ENCODE data around the gene DCAF8L1. TPM values are rescaled to one million over a fixed set of nuclear protein-coding genes. Genes with fewer than 3 reads are reported as not detected.
"Not testable (repeated sequence)": the region's sequence is repeated elsewhere in the genome, so short reads cannot be mapped to it uniquely, and the experiment has no call there.

The DCAF8L1 gene
- not detected in 2 replicates for total RNA-seq

GRCh38 chrX:27981349-27981748 lies at the start of gene DCAF8L1:
TSS of gene DCAF8L1 (minus strand) at chrX:27981449. CDS start at chrX:27981334, 115 bp downstream.
- DNase-seq (ENCODE audit: low read depth in 2 of 2) = no peak

- no peak for DNase-seq (ENCODE audit: low read depth in 2 of 2)
Measured at GRCh38 chrX:28022371-28022770, 41.1 kb upstream of the DCAF8L1 start.

- DNase-seq (ENCODE audit: low read depth in 2 of 2) = no peak
Measured at GRCh38 chrX:28016823-28017222, 35.6 kb upstream of the DCAF8L1 start.

- no peak for DNase-seq (ENCODE audit: low read depth in 2 of 2)
Measured at GRCh38 chrX:28015993-28016392, 34.7 kb upstream of the DCAF8L1 start.

- no peak for DNase-seq (ENCODE audit: low read depth in 2 of 2)
Measured at GRCh38 chrX:28010875-28011274, 29.6 kb upstream of the DCAF8L1 start.

GRCh38 chrX:27998666-27999065 lies 17.4 kb upstream of the DCAF8L1 start:
- no peak for DNase-seq (ENCODE audit: low read depth in 2 of 2)

- no peak for DNase-seq (ENCODE audit: low read depth in 2 of 2)
Measured at GRCh38 chrX:27997622-27998021, 16.4 kb upstream of the DCAF8L1 start.

- no peak for DNase-seq (ENCODE audit: low read depth in 2 of 2)
Measured at GRCh38 chrX:27996132-27996531, 14.9 kb upstream of the DCAF8L1 start.

GRCh38 chrX:27995611-27996010 lies 14.4 kb upstream of the DCAF8L1 start:
- no peak for DNase-seq (ENCODE audit: low read depth in 2 of 2)

GRCh38 chrX:27987862-27988646 lies 6.8 kb upstream of the DCAF8L1 start:
- DNase-seq (ENCODE audit: low read depth in 2 of 2) = no peak

- DNase-seq (ENCODE audit: low read depth in 2 of 2) = not testable (repeated sequence)
Measured at GRCh38 chrX:27976934-27977333, 4.3 kb downstream of the DCAF8L1 start.

- no peak for DNase-seq (ENCODE audit: low read depth in 2 of 2)
Measured at GRCh38 chrX:27976284-27976683, 5.0 kb downstream of the DCAF8L1 start.

- DNase-seq (ENCODE audit: low read depth in 2 of 2) = no peak
Measured at GRCh38 chrX:27968878-27969277, 12.4 kb downstream of the DCAF8L1 start.

- no peak for DNase-seq (ENCODE audit: low read depth in 2 of 2)
Measured at GRCh38 chrX:27968352-27968751, 12.9 kb downstream of the DCAF8L1 start.

GRCh38 chrX:27966955-27967354 lies 14.3 kb downstream of the DCAF8L1 start:
- peak in 1 of 2 donors; percentile 45 for DNase-seq (ENCODE audit: low read depth in 2 of 2)

GRCh38 chrX:27966492-27966891 lies 14.8 kb downstream of the DCAF8L1 start:
- DNase-seq (ENCODE audit: low read depth in 2 of 2) = peak in 1 of 2 donors; percentile 21

GRCh38 chrX:27965348-27965747 lies 15.9 kb downstream of the DCAF8L1 start:
- not testable (repeated sequence) for DNase-seq (ENCODE audit: low read depth in 2 of 2)

GRCh38 chrX:27964432-27964831 lies 16.8 kb downstream of the DCAF8L1 start:
- no peak for DNase-seq (ENCODE audit: low read depth in 2 of 2)

- not testable (repeated sequence) for DNase-seq (ENCODE audit: low read depth in 2 of 2)
Measured at GRCh38 chrX:27960410-27960809, 20.8 kb downstream of the DCAF8L1 start.

- DNase-seq (ENCODE audit: low read depth in 2 of 2) = no peak
Measured at GRCh38 chrX:27953171-27953570, 28.1 kb downstream of the DCAF8L1 start.

- no peak for DNase-seq (ENCODE audit: low read depth in 2 of 2)
Measured at GRCh38 chrX:27933361-27933760, 47.9 kb downstream of the DCAF8L1 start.

All from dermis microvascular lymphatic vessel endothelial cell (primary cell).